Measurements from ENCODE around the gene GLI3. TPM values are rescaled to one million over a fixed set of nuclear protein-coding genes. Genes with fewer than 3 reads are reported as not detected.

Gene GLI3
- total RNA-seq, 2 experiments from 2014 or later: not detected

- Mint-ChIP-seq H3K27ac (no peak overlapping the region), H3K27me3 (peaks cover 16% of the 10 kb centered on the region), H3K36me3 (ENCODE audit: low read depth) (no peaks in the 10 kb centered on the region), H3K9me3 (no peaks in the 10 kb centered on the region), H3K4me1 (ENCODE audit: low read depth) (peaks cover 7% of the 10 kb centered on the region), H3K4me3 (no peak overlapping the region)
- no peak for TF ChIP-seq CTCF (IDR thresholded peaks at IDR 0.05)
- intact Hi-C loops (cut with micrococcal nuclease): no loop called here
- ATAC-seq: no peak
- ChIA-PET CTCF (interaction anchor here (3.9 kb wide), 1 partner anchor 28 kb away, joined by 19 read pairs; no protein-coding TSS in a partner anchor), POLR2A (no interaction called here)
- DNase-seq: no peak
Measured at GRCh38 chr7:41912851-41913567, 324.0 kb downstream of the GLI3 start.

- ChIA-PET POLR2A (no interaction called here), CTCF (no interaction called here)
- DNase-seq: no peak
- H3K36me3 Mint-ChIP-seq (ENCODE audit: low read depth): no peaks in the 10 kb centered on the region
- H3K27me3 Mint-ChIP-seq: peaks cover 12% of the 10 kb centered on the region
- H3K4me3 Mint-ChIP-seq: no peak overlapping the region
- intact Hi-C loops (cut with micrococcal nuclease): no loop called here
- ATAC-seq: no peak
- H3K9me3 Mint-ChIP-seq: no peaks in the 10 kb centered on the region
- TF ChIP-seq CTCF (IDR thresholded peaks at IDR 0.05): no peak
- H3K4me1 Mint-ChIP-seq (ENCODE audit: low read depth): peaks cover 7% of the 10 kb centered on the region
- H3K27ac Mint-ChIP-seq: no peak overlapping the region
Measured at GRCh38 chr7:41912426-41912825, 324.6 kb downstream of the GLI3 start.

- DNase-seq (peak; percentile 7), ATAC-seq (peak; percentile 39)
- CTCF ChIA-PET: no interaction called here
- H3K9me3 Mint-ChIP-seq: no peaks in the 10 kb centered on the region
- H3K4me3 Mint-ChIP-seq: no peak overlapping the region
- no peak overlapping the region for H3K27ac Mint-ChIP-seq
- H3K27me3 Mint-ChIP-seq: peaks cover 12% of the 10 kb centered on the region
- TF ChIP-seq CTCF (IDR thresholded peaks at IDR 0.05): no peak
- intact Hi-C loops (cut with micrococcal nuclease): no loop called here
- POLR2A ChIA-PET: no interaction called here
- H3K36me3 Mint-ChIP-seq (ENCODE audit: low read depth): no peaks in the 10 kb centered on the region
- H3K4me1 Mint-ChIP-seq (ENCODE audit: low read depth): peaks cover 7% of the 10 kb centered on the region
Measured at GRCh38 chr7:41911792-41912191, 325.2 kb downstream of the GLI3 start.

Measured in activated CD8-positive, alpha-beta T cell treated with anti-CD3 and anti-CD28 coated beads for 36 hours (primary cell).